ENCODE results near the gene PBOV1.

PBOV1 gene

DNA sequence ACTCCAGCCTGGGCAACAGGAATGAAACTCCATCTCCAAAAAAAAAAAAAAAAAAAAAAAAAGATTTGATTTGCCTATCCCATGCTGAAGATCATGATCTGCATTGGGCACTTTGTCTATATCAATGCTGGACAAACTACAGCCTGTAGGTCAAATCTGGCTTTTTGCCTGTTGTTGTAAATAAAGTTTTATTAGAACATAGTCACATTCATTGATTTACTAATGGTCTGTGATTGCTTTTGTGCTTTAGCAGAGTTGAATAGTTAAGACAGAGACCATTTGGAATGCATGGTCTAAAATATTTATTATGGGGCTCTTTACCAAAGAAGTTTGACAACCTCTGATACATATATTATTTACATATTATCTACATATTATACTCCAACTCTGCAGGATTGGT lies 14.0 kb downstream of the PBOV1 start:
- TF ChIP-seq EZH2phosphoT487 (conservative IDR thresholded peaks at IDR 0.05; ENCODE audit: low read length), result no peak
- TF ChIP-seq, protein P1, sequence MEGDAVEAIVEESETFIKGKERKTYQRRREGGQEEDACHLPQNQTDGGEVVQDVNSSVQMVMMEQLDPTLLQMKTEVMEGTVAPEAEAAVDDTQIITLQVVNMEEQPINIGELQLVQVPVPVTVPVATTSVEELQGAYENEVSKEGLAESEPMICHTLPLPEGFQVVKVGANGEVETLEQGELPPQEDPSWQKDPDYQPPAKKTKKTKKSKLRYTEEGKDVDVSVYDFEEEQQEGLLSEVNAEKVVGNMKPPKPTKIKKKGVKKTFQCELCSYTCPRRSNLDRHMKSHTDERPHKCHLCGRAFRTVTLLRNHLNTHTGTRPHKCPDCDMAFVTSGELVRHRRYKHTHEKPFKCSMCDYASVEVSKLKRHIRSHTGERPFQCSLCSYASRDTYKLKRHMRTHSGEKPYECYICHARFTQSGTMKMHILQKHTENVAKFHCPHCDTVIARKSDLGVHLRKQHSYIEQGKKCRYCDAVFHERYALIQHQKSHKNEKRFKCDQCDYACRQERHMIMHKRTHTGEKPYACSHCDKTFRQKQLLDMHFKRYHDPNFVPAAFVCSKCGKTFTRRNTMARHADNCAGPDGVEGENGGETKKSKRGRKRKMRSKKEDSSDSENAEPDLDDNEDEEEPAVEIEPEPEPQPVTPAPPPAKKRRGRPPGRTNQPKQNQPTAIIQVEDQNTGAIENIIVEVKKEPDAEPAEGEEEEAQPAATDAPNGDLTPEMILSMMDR (IDR thresholded peaks at IDR 0.05; ENCODE audit: insufficient read depth, low read length, poor library complexity, severe bottlenecking), result no peak
- Histone ChIP-seq H3K9ac (ENCODE audit: low read length) (no peak overlapping the region), H3K9me2 (replicated peaks; ENCODE audit: insufficient read depth, low read length) (no peaks in the 10 kb centered on the region), H2AFZ (ENCODE audit: low read depth, low read length, severe bottlenecking) (no peak overlapping the region), H3K36me3 (ENCODE audit: low read length) (no peaks in the 10 kb centered on the region), H3K27me3 (ENCODE audit: low read length) (no peaks in the 10 kb centered on the region), H4K20me1 (ENCODE audit: low read depth, low read length) (no peaks in the 10 kb centered on the region), H3K27ac (ENCODE audit: low read depth, low read length) (no peak overlapping the region), H3K4me2 (ENCODE audit: low read depth, low read length, poor library complexity, severe bottlenecking) (no peak overlapping the region), H3F3A (ENCODE audit: insufficient read depth) (no peaks in the 10 kb centered on the region), H3K4me3 (ENCODE audit: insufficient read depth, low read length, poor library complexity, severe bottlenecking) (no peak overlapping the region), H3K79me2 (ENCODE audit: insufficient read depth, low read length) (no peaks in the 10 kb centered on the region), H3K9me3 (ENCODE audit: insufficient read depth, low read length) (no peaks in the 10 kb centered on the region)

DNA sequence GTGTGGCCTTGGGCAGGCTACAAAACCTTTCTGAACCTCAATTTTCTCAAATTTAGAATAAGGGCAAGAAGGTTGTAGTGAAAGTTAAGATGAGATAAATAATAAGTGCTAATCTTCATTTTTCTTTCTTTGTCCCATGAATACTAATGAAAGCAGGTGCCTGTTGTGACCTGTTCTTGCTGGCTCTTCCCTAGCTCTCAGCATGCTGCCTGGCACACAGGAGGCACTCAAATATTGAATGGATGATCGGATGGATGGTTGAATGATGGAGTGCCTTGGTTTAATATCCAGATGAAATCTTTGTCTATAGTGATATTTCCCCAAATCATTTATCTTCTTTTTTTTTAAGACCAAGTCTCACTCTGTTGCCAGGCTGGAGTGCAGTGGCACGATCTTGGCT lies 15.0 kb downstream of the PBOV1 start:
- no peak overlapping the region for H3K4me2 ChIP-seq (ENCODE audit: low read depth, low read length, poor library complexity, severe bottlenecking)
- H3K9me3 ChIP-seq (ENCODE audit: insufficient read depth, low read length), result no peaks in the 10 kb centered on the region
- no peaks in the 10 kb centered on the region for H4K20me1 ChIP-seq (ENCODE audit: low read depth, low read length)
- H3K9me2 ChIP-seq (replicated peaks; ENCODE audit: insufficient read depth, low read length), result no peaks in the 10 kb centered on the region
- no peaks in the 10 kb centered on the region for H3K27me3 ChIP-seq (ENCODE audit: low read length)
- no peak overlapping the region for H3K27ac ChIP-seq (ENCODE audit: low read depth, low read length)
- no peak overlapping the region for H3K9ac ChIP-seq (ENCODE audit: low read length)
- H3K79me2 ChIP-seq (ENCODE audit: insufficient read depth, low read length), result no peaks in the 10 kb centered on the region
- H3K36me3 ChIP-seq (ENCODE audit: low read length), result no peaks in the 10 kb centered on the region
- no peak overlapping the region for H2AFZ ChIP-seq (ENCODE audit: low read depth, low read length, severe bottlenecking)
- no peaks in the 10 kb centered on the region for H3F3A ChIP-seq (ENCODE audit: insufficient read depth)
- H3K4me3 ChIP-seq (ENCODE audit: insufficient read depth, low read length, poor library complexity, severe bottlenecking), result no peak overlapping the region
- TF ChIP-seq, protein P1 (IDR thresholded peaks at IDR 0.05; ENCODE audit: insufficient read depth, low read length, poor library complexity, severe bottlenecking), result no peak
- TF ChIP-seq EZH2phosphoT487 (conservative IDR thresholded peaks at IDR 0.05; ENCODE audit: low read length), result no peak

DNA sequence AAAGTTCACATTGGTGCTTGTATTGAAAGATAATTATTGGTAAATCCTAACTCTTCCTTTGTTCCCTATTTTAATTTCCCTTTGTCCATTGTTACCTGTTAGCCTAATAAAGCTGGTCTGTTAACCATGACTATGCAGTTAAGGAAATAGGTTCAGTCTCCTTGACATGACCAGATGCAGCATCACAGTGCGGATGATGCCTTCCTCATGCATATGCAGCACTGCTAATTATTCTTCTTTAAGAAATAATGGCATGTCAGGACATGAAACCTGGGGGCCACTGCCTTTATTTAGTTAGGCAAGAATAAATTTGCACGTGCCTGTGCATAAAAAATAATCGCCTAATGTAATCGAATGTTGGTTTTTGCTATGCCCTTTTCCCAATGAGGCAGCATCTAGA lies 16.5 kb downstream of the PBOV1 start:
- H4K20me1 ChIP-seq (ENCODE audit: low read depth, low read length), result no peaks in the 10 kb centered on the region
- no peaks in the 10 kb centered on the region for H3F3A ChIP-seq (ENCODE audit: insufficient read depth)
- TF ChIP-seq, protein P1 (IDR thresholded peaks at IDR 0.05; ENCODE audit: insufficient read depth, low read length, poor library complexity, severe bottlenecking), result no peak
- TF ChIP-seq EZH2phosphoT487 (conservative IDR thresholded peaks at IDR 0.05; ENCODE audit: low read length), result no peak
- no peak overlapping the region for H3K4me2 ChIP-seq (ENCODE audit: low read depth, low read length, poor library complexity, severe bottlenecking)
- H3K9ac ChIP-seq (ENCODE audit: low read length), result no peak overlapping the region
- H3K79me2 ChIP-seq (ENCODE audit: insufficient read depth, low read length), result no peaks in the 10 kb centered on the region
- no peak overlapping the region for H3K4me3 ChIP-seq (ENCODE audit: insufficient read depth, low read length, poor library complexity, severe bottlenecking)
- H3K9me2 ChIP-seq (replicated peaks; ENCODE audit: insufficient read depth, low read length), result no peaks in the 10 kb centered on the region
- no peaks in the 10 kb centered on the region for H3K27me3 ChIP-seq (ENCODE audit: low read length)
- H2AFZ ChIP-seq (ENCODE audit: low read depth, low read length, severe bottlenecking), result no peak overlapping the region
- H3K9me3 ChIP-seq (ENCODE audit: insufficient read depth, low read length), result no peaks in the 10 kb centered on the region
- no peaks in the 10 kb centered on the region for H3K36me3 ChIP-seq (ENCODE audit: low read length)
- H3K27ac ChIP-seq (ENCODE audit: low read depth, low read length), result no peak overlapping the region
